ENCODE measurements around the gene SLC51B.
A peak's percentile ranks its signal among the peaks of the same experiment; 100 is the strongest.
"Not testable (repeated sequence)": the region's sequence is repeated elsewhere in the genome, so short reads cannot be mapped to it uniquely, and the experiment has no call there.

The SLC51B gene

GRCh38 chr15:65044724-65045481 lies at the start of gene SLC51B:
TSS of gene SLC51B (plus strand) at chr15:65045387. CDS start at chr15:65050005, 4,618 bp downstream.
- no peak for DNase-seq (ENCODE audit: low spot score)

DNA sequence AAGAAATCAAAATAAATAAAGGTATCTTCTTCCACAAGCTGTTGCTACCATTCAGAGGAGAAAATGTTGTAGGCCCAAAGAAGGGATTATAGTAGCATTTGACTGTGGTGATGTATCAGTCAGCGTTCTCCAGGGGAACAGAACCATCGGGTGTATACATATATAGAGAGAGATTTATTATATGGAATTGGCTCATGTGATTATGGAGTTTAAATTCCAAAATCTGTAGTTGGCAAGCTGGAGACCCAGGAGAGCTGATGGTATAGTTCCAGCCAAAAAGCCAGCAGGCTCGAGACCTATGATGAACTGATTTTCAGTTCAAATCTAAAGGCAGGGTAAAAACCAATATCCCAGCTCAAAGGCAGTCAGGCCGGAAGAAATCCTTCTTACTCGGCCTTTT lies 48.1 kb upstream of the SLC51B start:
- DNase-seq (ENCODE audit: low spot score), result no peak

GRCh38 chr15:64997745-64998375 lies 47.3 kb upstream of the SLC51B start:
- DNase-seq (ENCODE audit: low spot score), result no peak

- no peak for DNase-seq (ENCODE audit: low spot score)
These were observed 40.2 kb upstream of the SLC51B start for GRCh38 chr15:65004993-65005392.

DNA sequence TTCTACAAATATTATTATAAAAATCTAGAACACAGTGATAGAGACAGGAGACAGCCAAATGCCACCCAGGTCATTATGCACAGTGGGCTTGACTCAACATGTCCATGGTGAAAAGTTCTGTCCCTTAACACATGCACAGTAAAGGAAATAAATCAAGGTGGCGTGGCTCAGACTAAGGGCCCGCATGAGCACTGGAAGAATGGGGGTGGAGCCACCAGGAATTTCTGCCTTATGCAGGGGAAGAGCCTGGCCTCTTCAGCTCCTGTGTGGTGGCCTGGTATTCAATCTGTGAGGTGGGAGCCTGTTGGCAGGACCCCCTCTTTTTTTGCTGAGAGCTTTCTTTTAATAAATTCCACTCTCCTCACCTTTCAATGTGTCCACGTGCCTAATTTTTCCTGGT lies 38.3 kb upstream of the SLC51B start:
- no peak for DNase-seq (ENCODE audit: low spot score)

GRCh38 chr15:65008983-65009382 lies 36.2 kb upstream of the SLC51B start:
- no peak for DNase-seq (ENCODE audit: low spot score)

- DNase-seq (ENCODE audit: low spot score), result not testable (repeated sequence)
These were observed 34.0 kb upstream of the SLC51B start for GRCh38 chr15:65011198-65011597.

DNA sequence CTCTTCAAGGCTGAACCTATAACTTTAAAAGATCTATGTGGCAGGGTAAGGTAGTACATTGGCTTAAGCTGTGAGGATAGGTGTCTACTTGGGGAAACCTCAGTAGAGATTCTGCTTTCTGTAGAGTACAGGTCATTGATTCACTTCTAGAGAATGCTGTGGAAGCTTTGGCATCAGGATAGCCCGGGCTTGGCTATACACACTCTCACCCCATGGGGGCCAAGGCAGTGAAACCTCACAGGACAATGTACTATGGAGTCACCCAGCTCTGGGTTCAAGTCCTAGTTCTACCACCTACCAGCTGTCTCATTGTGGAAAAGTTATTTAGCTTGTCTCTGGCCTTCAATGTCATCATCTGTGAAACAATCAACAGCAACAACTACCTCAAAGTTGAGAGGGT lies 24.8 kb upstream of the SLC51B start:
- no peak for DNase-seq (ENCODE audit: low spot score)

- DNase-seq (ENCODE audit: low spot score), result no peak
These were observed 23.7 kb upstream of the SLC51B start for GRCh38 chr15:65021488-65021887.

DNA sequence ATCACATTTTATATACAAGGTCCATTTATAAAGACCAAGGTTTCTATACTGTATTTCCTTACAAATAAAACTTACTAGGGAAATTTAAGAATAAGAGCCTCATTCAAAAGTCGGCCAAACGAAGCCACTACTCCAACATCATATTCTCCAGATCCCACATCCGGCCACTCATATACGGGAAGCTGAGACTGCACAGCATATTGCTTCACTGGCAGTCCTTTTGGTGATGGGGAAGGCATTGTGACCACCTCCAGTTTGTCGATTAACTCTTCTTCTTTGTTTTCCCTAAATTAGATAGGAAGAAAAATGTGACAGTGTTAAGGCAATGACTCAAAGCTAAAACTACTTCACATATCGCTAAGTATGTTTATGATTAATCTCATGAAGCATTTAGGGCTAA lies 18.4 kb upstream of the SLC51B start:
- DNase-seq (ENCODE audit: low spot score), result no peak

GRCh38 chr15:65027593-65027992 lies 17.6 kb upstream of the SLC51B start:
- DNase-seq (ENCODE audit: low spot score), result no peak

- no peak for DNase-seq (ENCODE audit: low spot score)
These were observed 16.8 kb upstream of the SLC51B start for GRCh38 chr15:65028338-65028737.

- peak; percentile 99 for DNase-seq (ENCODE audit: low spot score)
These were observed 16.1 kb upstream of the SLC51B start, which contains the start of gene MTFMT for GRCh38 chr15:65028921-65029735. TSS of gene MTFMT (minus strand) at chr15:65029639. CDS start at chr15:65029613, 26 bp downstream.

DNA sequence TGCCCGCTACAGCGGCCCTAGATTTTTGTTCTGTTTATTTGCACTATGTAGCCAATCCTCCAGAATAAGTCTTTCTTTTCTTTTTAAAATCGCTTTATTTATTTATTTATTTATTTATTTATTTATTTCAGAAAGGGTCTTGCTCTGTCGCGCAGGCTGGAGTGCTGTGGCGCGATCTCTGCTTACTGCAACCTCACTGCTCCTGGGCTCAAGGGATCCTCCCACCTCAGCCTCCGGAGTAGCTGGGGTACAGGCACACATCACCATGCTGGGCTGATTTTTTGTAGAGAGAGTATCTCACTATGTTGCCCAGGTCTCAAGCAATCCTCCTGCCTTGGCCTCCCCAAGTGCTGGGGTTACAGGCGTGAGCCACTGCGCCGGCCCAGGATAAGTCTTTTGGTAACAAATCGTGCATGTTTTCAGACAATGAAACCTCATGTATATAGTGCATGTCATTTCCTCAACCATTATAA lies 15.4 kb upstream of the SLC51B start:
- no peak for DNase-seq (ENCODE audit: low spot score)

DNA sequence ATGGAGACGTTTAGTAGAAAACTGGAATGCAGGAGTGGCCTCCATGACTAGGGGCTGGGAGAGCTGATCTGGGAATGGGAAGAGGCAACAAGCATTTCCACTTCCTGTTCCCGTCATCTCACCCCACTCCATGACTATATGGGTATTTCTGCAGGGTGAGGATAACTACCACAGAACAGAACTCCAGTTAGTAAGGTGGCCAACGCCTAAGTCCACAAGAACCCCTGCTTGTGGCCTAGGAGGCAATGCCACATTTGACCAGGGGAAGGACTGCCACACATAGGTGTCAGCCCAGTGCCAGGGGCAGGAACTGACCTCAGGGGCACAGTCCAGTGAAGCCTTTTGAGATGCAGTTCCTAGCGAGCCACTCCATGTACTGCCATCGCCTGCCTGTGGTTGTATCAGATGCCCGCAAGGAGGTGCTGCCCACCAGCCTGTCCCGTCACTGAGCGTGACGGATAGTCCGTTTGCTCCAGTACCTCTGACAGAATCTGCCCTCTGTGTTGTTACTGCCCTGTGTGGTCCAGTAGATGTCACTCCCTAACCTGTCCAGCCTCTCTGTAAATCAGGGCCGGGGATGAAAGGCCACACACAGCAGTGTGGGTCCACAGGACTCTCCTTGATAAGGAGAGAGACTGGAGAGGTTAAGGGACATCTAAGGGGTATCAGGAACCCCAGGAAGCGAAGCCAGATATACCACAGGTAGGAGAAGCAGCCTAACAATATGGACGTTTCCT lies 12.2 kb upstream of the SLC51B start:
- DNase-seq (ENCODE audit: low spot score), result peak; percentile 57

GRCh38 chr15:65033659-65034269 lies 11.4 kb upstream of the SLC51B start:
- DNase-seq (ENCODE audit: low spot score), result peak; percentile 46

DNA sequence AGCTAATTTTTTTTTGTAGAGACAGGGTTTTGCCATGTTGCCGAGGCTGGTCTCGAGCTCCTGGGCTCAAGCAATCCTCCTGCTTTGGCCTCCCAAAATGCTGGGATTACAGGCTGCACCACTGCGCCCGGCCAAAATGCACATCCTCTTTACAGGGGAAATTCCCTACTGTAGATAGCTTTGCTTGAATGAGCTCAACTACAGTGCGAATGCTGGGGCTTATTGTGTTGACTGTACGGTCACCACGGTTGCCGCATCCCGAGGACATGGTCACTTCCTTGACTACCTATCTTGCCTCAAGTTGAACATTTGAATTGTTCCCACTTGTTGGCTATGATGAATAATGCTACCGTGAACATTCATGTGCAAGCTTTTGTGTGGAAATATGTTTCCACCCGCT lies 10.5 kb upstream of the SLC51B start:
- no peak for DNase-seq (ENCODE audit: low spot score)

DNA sequence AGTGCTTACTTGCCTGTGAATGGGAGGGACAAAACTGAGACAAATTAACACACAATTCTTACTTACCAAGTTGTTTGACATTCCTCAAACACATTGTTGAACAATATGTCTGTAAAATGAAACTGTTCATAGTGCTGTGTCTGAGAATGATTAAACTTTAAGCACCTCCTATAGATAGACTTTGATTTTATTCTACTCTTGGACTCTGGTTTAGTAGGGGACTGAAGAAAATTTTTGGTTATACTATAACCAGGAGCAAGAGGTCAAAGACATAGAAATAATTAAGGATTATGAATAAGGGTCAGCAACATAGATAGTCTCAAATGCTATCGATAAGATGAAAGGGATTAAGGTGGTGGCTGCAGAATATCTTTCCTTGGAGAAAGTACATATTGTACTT lies 7.9 kb upstream of the SLC51B start:
- DNase-seq (ENCODE audit: low spot score), result no peak

GRCh38 chr15:65038428-65038827 lies 6.8 kb upstream of the SLC51B start:
- DNase-seq (ENCODE audit: low spot score), result no peak

DNA sequence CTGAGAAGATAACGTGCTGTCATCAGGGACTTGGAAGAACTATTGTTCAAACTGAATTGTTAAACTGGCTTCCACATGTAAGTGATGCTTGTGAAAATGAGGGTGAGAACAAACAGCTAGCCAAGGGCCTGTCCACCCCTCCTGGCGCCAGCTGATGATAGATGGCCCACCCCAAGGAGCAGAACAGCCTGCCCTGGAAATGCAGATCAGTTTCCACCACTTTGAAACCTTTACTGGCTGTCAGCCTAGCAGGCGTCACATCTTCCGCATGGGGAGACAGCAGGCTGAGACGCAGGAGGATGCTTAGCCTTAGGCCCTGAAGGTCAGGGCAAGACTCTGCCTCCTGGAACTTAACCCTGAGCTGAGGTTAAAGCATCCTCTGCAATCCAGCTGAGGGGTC lies 6.4 kb upstream of the SLC51B start:
- DNase-seq (ENCODE audit: low spot score), result no peak

DNA sequence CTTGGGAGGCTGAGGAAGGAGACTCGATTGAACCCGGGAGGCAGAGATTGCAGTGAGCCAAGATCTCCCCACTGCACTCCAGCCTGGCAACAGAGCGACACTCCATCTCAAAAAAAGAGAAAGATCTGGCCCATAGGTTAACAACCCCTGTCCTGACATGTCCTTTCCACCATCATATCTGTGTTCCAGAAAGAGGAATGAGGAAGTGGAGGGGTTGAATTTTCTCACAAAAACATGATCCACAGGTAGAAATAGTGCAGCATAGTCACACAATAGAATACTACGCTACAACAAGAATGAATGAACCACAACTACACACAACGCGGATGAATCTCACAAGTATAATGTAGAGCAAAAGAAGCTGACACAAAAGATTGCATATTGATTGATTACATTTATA lies 4.7 kb upstream of the SLC51B start:
- no peak for DNase-seq (ENCODE audit: low spot score)

- DNase-seq (ENCODE audit: low spot score), result no peak
These were observed 3.4 kb upstream of the SLC51B start for GRCh38 chr15:65041787-65042186.
